Upper lobe of right lung (tissue), 1 donor: Measurements from ENCODE around the gene GIT2. TPM values are rescaled to one million over a fixed set of nuclear protein-coding genes. Genes with fewer than 3 reads are reported as not detected.
"Not testable (repeated sequence)": the region's sequence is repeated elsewhere in the genome, so short reads cannot be mapped to it uniquely, and the experiment has no call there.

Source experiments
- ATAC-seq: fragments of 200-7000 bp; cut with Tn5 transposase; one replicate; pipeline ENCODE4 v1.9.1; 2020; ENCODE audit warnings: mild to moderate bottlenecking, moderate library complexity
- DNase-seq: peaks from one replicate; pipeline ENCODE4 v3.0.0-alpha.2; 2020
- H3K27ac ChIP-seq: fragments of 200-600 bp; one replicate; pipeline ENCODE4 v1.8.0; 2022
- H3K27me3 ChIP-seq: fragments of 200-600 bp; one replicate; pipeline ENCODE4 v1.8.0; 2022; ENCODE audit warnings: mild to moderate bottlenecking
- H3K36me3 ChIP-seq: fragments of 200-600 bp; one replicate; pipeline ENCODE4 v1.8.0; 2022
- H3K4me1 ChIP-seq: fragments of 200-600 bp; one replicate; pipeline ENCODE4 v1.8.0; 2022
- H3K4me3 ChIP-seq: fragments of 200-600 bp; one replicate; pipeline ENCODE4 v1.8.0; 2022; ENCODE audit warnings: mild to moderate bottlenecking
- H3K9me3 ChIP-seq: fragments of 200-600 bp; one replicate; pipeline ENCODE4 v1.8.0; 2022
- CTCF ChIP-seq: fragments of 200-600 bp; IDR thresholded peaks from one replicate; pipeline ENCODE4 v1.8.0; 2022; ENCODE audit warnings: antibody characterized with exemption
- intact Hi-C: fragments of 100-400 bp; cut with DNase I; formaldehyde crosslinking; loops from one replicate; pipeline ENCODE4 v1.11.0; 2022
- total RNA-seq: library from RNA; stranded (reverse); fragmentation: NEBNext Ultra II Directional; extraction: Animal tissue kit (Norgen Biotek cat#: 25700); gene quantifications from one replicate; pipeline ENCODE4 v1.2.1, GENCODE V29; 2021
- donor health status: DM: no; HTN: yes; CAD: no; lungs with severe emphysema.

The GIT2 gene
- total RNA-seq, 1 donor from 2014 or later: 52.1 TPM

GRCh38 chr12:109896188-109896587 lies 100.0 kb downstream of the GIT2 start:
- DNase-seq: no peak
- intact Hi-C loops: no loop called here
- Histone ChIP-seq H3K27ac (no peak overlapping the region), H3K4me1 (peaks cover 4% of the 10 kb centered on the region), H3K36me3 (no peaks in the 10 kb centered on the region), H3K27me3 (no peaks in the 10 kb centered on the region), H3K9me3 (no peaks in the 10 kb centered on the region), H3K4me3 (no peak overlapping the region)
- ATAC-seq: no peak
- no peak for TF ChIP-seq CTCF

GRCh38 chr12:109894939-109895338 lies 101.2 kb downstream of the GIT2 start:
- Histone ChIP-seq H3K27me3 (no peaks in the 10 kb centered on the region), H3K4me3 (no peak overlapping the region), H3K27ac (no peak overlapping the region), H3K4me1 (no peaks in the 10 kb centered on the region), H3K36me3 (no peaks in the 10 kb centered on the region), H3K9me3 (no peaks in the 10 kb centered on the region)
- ATAC-seq (no peak), DNase-seq (no peak)
- TF ChIP-seq CTCF: no peak
- intact Hi-C loops: no loop called here

- H3K9me3 ChIP-seq: no peaks in the 10 kb centered on the region
- no peaks in the 10 kb centered on the region for H3K36me3 ChIP-seq
- intact Hi-C loops: no loop called here
- ATAC-seq (peak; percentile 63), DNase-seq (no peak)
- H3K27ac ChIP-seq: no peak overlapping the region
- no peak overlapping the region for H3K4me3 ChIP-seq
- no peaks in the 10 kb centered on the region for H3K27me3 ChIP-seq
- no peak for TF ChIP-seq CTCF
- no peaks in the 10 kb centered on the region for H3K4me1 ChIP-seq
Observed at GRCh38 chr12:109893261-109893995, 102.7 kb downstream of the GIT2 start.

- TF ChIP-seq CTCF: no peak
- intact Hi-C loops: no loop called here
- no peak for DNase-seq
- no peaks in the 10 kb centered on the region for H3K9me3 ChIP-seq
- ATAC-seq: no peak
- no peaks in the 10 kb centered on the region for H3K36me3 ChIP-seq
- H3K27ac ChIP-seq: no peak overlapping the region
- no peak overlapping the region for H3K4me3 ChIP-seq
- peaks cover 4% of the 10 kb centered on the region for H3K4me1 ChIP-seq
- H3K27me3 ChIP-seq: no peaks in the 10 kb centered on the region
Observed at GRCh38 chr12:109892748-109893147, 103.4 kb downstream of the GIT2 start.

GRCh38 chr12:109892165-109892715 lies 103.9 kb downstream of the GIT2 start:
- intact Hi-C loops: no loop called here
- TF ChIP-seq CTCF: no peak
- Histone ChIP-seq H3K36me3 (no peaks in the 10 kb centered on the region), H3K4me1 (peaks cover 5% of the 10 kb centered on the region), H3K27me3 (no peaks in the 10 kb centered on the region), H3K9me3 (no peaks in the 10 kb centered on the region), H3K27ac (no peak overlapping the region), H3K4me3 (no peak overlapping the region)
- ATAC-seq (no peak), DNase-seq (no peak)

GRCh38 chr12:109891731-109892130 lies 104.4 kb downstream of the GIT2 start:
- H3K27me3 ChIP-seq, H3K27ac ChIP-seq, intact Hi-C loops, H3K4me3 ChIP-seq, DNase-seq, H3K9me3 ChIP-seq, ATAC-seq, H3K36me3 ChIP-seq, H3K4me1 ChIP-seq: not testable (repeated sequence)
